Right atrium auricular region (tissue), 2 donors: ENCODE results near the gene CHRM1. TPM values are rescaled to one million over a fixed set of nuclear protein-coding genes. Genes with fewer than 3 reads are reported as not detected.

Source experiments
- DNase-seq: peaks from one replicate; pipeline ENCODE4 v3.0.0-alpha.2; 2019; ENCODE audit warnings: low spot score
- H3K27ac ChIP-seq, 2 donors: fragments of 200-600 bp; sonication (generic); 1 replicate in 1 of 2; 2 replicates in 1 of 2; pipeline ENCODE4 v1.5.1; 2016 to 2019
- H3K27me3 ChIP-seq, 2 donors: fragments of 200-600 bp; sonication (generic); one replicate each; pipeline versions ENCODE4 v1.5.1 to v1.6.0; 2017 to 2019
- H3K36me3 ChIP-seq: fragments of 200-600 bp; sonication (generic); one replicate; pipeline ENCODE4 v1.5.1; 2016
- H3K4me1 ChIP-seq, 2 donors: fragments of 200-600 bp; sonication (generic); one replicate each; pipeline versions ENCODE4 v1.5.1 to v1.6.0; 2017 to 2019
- H3K4me3 ChIP-seq, 2 donors: fragments of 200-600 bp; sonication (generic); 1 replicate in 1 of 2; 2 replicates in 1 of 2; pipeline ENCODE4 v1.5.1; 2017 to 2019; ENCODE audit warnings: mild to moderate bottlenecking in 1 of 2, moderate library complexity in 1 of 2
- H3K9me3 ChIP-seq, 2 donors: fragments of 200-600 bp; sonication (generic); one replicate each; pipeline ENCODE4 v1.5.1; 2019
- CTCF ChIP-seq, 2 donors: fragments of 200-600 bp; sonication (generic); IDR thresholded peaks; one replicate each; pipeline ENCODE4 v1.5.1; 2019; ENCODE audit warnings: antibody characterized with exemption in 2 of 2
- total RNA-seq, 2 donors: library from RNA; depleted of rRNA; stranded (reverse); fragments of >200 nt; gene quantifications; one replicate each; pipeline ENCODE4 v1.1.0, GENCODE V29; 2016

Gene CHRM1
- total RNA-seq, 2 donors from 2014 or later: not detected

DNA sequence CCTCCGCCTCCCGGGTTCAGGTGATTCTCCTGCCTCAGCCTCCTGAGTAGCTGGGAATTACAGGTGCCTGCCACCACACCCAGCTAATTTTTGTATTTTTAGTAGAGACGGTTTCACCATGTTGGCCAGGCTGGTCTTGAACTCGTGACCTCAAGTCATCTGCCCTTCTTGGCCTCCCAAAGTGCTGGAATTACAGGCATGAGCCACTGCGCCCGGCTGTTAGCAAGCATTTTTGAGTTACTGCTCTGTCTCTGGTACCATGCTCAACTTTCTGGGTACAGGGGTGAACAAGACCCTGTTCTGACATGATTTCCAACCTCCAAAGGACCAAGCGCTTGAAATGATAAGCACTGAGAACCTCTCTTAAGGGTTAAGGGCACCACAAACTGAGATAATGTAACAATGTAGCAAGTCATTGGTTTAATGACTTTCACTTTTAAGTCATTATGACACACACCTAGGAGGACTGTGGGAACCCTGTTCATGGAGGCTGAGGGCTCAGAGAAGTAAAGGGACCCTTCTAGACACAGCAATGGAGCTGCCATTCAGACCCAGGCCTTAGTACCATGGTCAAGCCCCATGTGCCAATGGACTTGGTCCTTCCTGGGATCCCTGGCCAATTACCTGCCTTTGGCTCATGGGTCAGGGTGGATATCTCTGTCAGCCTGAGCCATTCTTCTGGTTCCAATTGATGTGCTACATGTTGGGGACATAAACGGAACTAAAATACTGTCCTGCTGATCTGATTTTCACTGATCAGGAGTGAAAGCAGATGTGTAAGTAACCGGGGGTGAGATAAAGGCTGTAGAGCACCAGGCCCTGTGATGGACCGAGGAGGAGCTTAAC lies 28.9 kb downstream of the CHRM1 start:
- Histone ChIP-seq H3K27ac (no peak overlapping the region), H3K36me3 (peaks cover 23% of the 10 kb centered on the region), H3K4me1 (peaks cover 0 to 17% of the 10 kb centered on the region in 2 donors), H3K9me3 (no peaks in the 10 kb centered on the region), H3K4me3 (no peak overlapping the region), H3K27me3 (no peaks in the 10 kb centered on the region)
- no peak for TF ChIP-seq CTCF (IDR thresholded peaks at IDR 0.05)
- no peak for DNase-seq

DNA sequence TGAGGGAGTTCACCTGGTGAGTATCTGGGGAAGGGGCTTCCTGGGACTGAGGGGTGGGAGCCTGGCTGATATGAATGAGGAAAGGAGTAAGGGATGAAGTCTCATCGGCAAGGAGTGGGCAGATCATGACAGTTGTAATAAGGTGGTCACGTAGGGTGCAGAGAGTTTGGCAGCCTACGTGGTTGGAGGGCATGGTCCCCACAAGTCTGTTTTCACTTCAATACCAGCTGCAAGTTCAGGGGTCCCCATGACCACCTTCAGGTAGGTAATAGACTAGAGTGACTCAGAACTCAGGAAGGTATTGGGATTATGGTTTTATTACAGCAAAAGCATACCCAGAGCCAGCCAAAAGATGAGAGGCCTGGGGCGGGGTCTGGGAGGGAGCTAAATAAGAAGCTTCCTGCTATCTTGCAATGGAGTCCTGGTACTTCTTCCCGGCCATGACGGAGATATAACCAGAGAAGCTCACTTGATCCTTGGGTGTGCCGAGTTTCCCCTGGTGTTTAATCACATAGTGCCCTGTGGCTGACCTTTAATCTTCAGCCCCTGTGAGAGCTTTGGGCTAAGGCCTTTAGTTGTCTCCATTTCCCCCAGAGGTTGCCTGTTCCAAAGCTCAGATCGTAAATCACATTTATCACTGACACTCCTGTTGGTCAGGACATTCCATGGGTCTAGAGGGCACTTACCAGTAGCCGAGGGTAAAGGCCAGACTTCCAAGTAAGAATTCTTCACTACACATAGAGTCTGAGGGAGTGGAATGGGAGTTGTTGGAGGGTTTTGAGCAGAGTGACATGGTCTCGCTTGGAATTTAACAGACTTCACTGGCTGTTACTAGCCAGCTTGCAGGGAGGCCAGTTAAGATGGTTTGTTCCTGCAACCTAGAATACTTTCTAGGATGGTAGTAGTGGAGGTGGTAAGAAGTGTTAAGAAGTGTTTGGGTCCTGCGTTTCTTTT lies 31.4 kb downstream of the CHRM1 start:
- Histone ChIP-seq H3K27ac (no peak overlapping the region), H3K36me3 (peaks cover 48% of the 10 kb centered on the region), H3K4me3 (no peak overlapping the region), H3K27me3 (no peaks in the 10 kb centered on the region), H3K4me1 (peaks cover 0 to 17% of the 10 kb centered on the region in 2 donors), H3K9me3 (no peaks in the 10 kb centered on the region)
- TF ChIP-seq CTCF (IDR thresholded peaks at IDR 0.05): no peak
- DNase-seq: no peak

- H3K4me1 ChIP-seq: peaks cover 0 to 21% of the 10 kb centered on the region in 2 donors
- no peak overlapping the region for H3K27ac ChIP-seq
- TF ChIP-seq CTCF (IDR thresholded peaks at IDR 0.05): no peak
- no peaks in the 10 kb centered on the region for H3K9me3 ChIP-seq
- H3K27me3 ChIP-seq: no peaks in the 10 kb centered on the region
- H3K4me3 ChIP-seq: no peak overlapping the region
- peaks cover 55% of the 10 kb centered on the region for H3K36me3 ChIP-seq
- no peak for DNase-seq
Measured at GRCh38 chr11:62889126-62889483, 32.1 kb downstream of the CHRM1 start.

DNA sequence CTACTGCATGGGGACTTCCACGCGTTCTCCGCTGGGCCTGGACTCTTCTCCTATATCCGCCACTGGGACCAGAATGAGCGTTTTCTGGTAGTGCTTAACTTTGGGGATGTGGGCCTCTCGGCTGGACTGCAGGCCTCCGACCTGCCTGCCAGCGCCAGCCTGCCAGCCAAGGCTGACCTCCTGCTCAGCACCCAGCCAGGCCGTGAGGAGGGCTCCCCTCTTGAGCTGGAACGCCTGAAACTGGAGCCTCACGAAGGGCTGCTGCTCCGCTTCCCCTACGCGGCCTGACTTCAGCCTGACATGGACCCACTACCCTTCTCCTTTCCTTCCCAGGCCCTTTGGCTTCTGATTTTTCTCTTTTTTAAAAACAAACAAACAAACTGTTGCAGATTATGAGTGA lies 32.8 kb downstream of the CHRM1 start:
- no peak overlapping the region for H3K27ac ChIP-seq
- no peak overlapping the region for H3K4me3 ChIP-seq
- peaks cover 0 to 28% of the 10 kb centered on the region in 2 donors for H3K4me1 ChIP-seq
- H3K9me3 ChIP-seq: no peaks in the 10 kb centered on the region
- H3K27me3 ChIP-seq: no peaks in the 10 kb centered on the region
- H3K36me3 ChIP-seq: peaks cover 62% of the 10 kb centered on the region
- no peak for TF ChIP-seq CTCF (IDR thresholded peaks at IDR 0.05)
- no peak for DNase-seq

DNA sequence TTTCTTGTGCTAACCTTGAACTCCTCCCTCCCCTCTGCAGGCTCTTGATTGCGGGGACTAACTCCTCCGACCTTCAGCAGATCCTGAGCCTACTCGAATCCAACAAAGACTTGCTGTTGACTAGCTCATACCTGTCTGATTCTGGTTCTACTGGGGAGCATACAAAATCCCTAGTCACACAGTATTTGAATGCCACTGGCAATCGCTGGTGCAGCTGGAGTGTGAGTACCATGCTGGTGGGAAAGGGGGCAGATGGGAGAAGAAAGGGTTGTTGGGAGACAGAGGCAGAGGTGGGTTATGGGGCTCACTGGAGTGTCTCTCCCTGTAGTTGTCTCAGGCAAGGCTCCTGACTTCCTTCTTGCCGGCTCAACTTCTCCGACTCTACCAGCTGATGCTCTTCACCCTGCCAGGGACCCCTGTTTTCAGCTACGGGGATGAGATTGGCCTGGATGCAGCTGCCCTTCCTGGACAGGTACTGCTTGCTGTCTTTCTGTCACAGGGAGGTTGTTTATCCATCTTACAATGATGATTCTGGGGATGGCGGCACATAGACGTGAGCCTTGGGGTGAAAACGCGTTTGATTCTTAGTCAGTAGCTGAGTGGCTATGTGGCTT lies 35.9 kb downstream of the CHRM1 start:
- H3K27ac ChIP-seq: no peak overlapping the region
- no peak for TF ChIP-seq CTCF (IDR thresholded peaks at IDR 0.05)
- no peak overlapping the region for H3K4me3 ChIP-seq
- DNase-seq: no peak
- H3K27me3 ChIP-seq: no peaks in the 10 kb centered on the region
- H3K36me3 ChIP-seq: peaks cover 73% of the 10 kb centered on the region
- H3K4me1 ChIP-seq: peaks cover 0 to 42% of the 10 kb centered on the region in 2 donors
- no peaks in the 10 kb centered on the region for H3K9me3 ChIP-seq
